CD8-positive, alpha-beta memory T cell (primary cell): ENCODE results near the gene TYRO3. TPM values are rescaled to one million over a fixed set of nuclear protein-coding genes. Genes with fewer than 3 reads are reported as not detected.
A peak's percentile ranks its signal among the peaks of the same experiment; 100 is the strongest.

Experiments
- CTCF ChIA-PET: fragments of 350-600 bp; sonication (Branson Sonifier 250); formaldehyde crosslinking; loops from one replicate; lab custom pipeline; 2021; ENCODE audit warnings: antibody characterized with exemption; lab: Charles Lee
- POLR2A ChIA-PET: fragments of 350-600 bp; sonication (Branson Sonifier 250); formaldehyde crosslinking; loops from one replicate; lab custom pipeline; 2021; ENCODE audit warnings: antibody characterized with exemption; lab: Charles Lee
- DNase-seq, 5 donors: peaks; one replicate each; pipeline versions ENCODE4 v3.0.0 to v3.0.0-alpha.2; 2020 to 2022; ENCODE audit warnings: mixed read lengths in 1 of 5
- H3K27ac ChIP-seq: one replicate; pipeline ENCODE4 v1.7.0; 2013; ENCODE audit warnings: low read depth, mild to moderate bottlenecking, low read length, moderate library complexity
- H3K27me3 ChIP-seq: 2 replicates; pipeline ENCODE4 v1.7.0; 2013; ENCODE audit warnings: low read length, mild to moderate bottlenecking; ENCODE audit not compliant: insufficient read depth, poor library complexity, severe bottlenecking
- H3K36me3 ChIP-seq: 2 replicates; pipeline ENCODE4 v1.7.0; 2013; ENCODE audit warnings: mild to moderate bottlenecking, low read length, moderate library complexity; ENCODE audit not compliant: insufficient read depth
- H3K4me1 ChIP-seq: 2 replicates; pipeline ENCODE4 v1.7.0; 2013; ENCODE audit warnings: mild to moderate bottlenecking, low read length, moderate library complexity; ENCODE audit not compliant: insufficient read depth
- H3K4me3 ChIP-seq: 2 replicates; pipeline ENCODE4 v1.7.0; 2013; ENCODE audit warnings: mild to moderate bottlenecking, low read length
- H3K9me3 ChIP-seq: 2 replicates; pipeline ENCODE4 v1.7.0; 2013; ENCODE audit warnings: mild to moderate bottlenecking, low read length
- H3K27ac Mint-ChIP-seq, 8 donors: one replicate each; pipeline ENCODE4 v1.8.0; 2020 to 2021; ENCODE audit warnings: mixed read lengths in 8 of 8, mild to moderate bottlenecking in 6 of 8, inconsistent platforms in 3 of 8, moderate library complexity in 3 of 8
- H3K27me3 Mint-ChIP-seq, 2 donors: one replicate each; pipeline ENCODE4 v1.8.0; 2020 to 2021; ENCODE audit warnings: mixed read lengths in 2 of 2, mild to moderate bottlenecking in 1 of 2, moderate library complexity in 1 of 2
- H3K36me3 Mint-ChIP-seq, 3 donors: one replicate each; pipeline ENCODE4 v1.8.0; 2020 to 2021; ENCODE audit warnings: mixed read lengths in 3 of 3, inconsistent platforms in 1 of 3, mild to moderate bottlenecking in 1 of 3
- H3K4me1 Mint-ChIP-seq, 3 donors: one replicate each; pipeline ENCODE4 v1.8.0; 2020 to 2021; ENCODE audit warnings: mixed read lengths in 3 of 3, inconsistent platforms in 1 of 3, mild to moderate bottlenecking in 1 of 3
- H3K4me3 Mint-ChIP-seq, 7 donors: one replicate each; pipeline ENCODE4 v1.8.0; 2020 to 2021; ENCODE audit warnings: mixed read lengths in 7 of 7, mild to moderate bottlenecking in 6 of 7, moderate library complexity in 4 of 7, inconsistent platforms in 2 of 7
- H3K9me3 Mint-ChIP-seq, 5 donors: one replicate each; pipeline ENCODE4 v1.8.0; 2020 to 2022; ENCODE audit warnings: mixed read lengths in 5 of 5, mild to moderate bottlenecking in 3 of 5, moderate library complexity in 2 of 5, inconsistent platforms in 1 of 5
- polyA plus RNA-seq: library from polyadenylated mRNA; unstranded; fragments of 300-500 nt; fragmentation: Illumina TruSeq; gene quantifications from one replicate; pipeline ENCODE4 v1.2.3, GENCODE V29; 2021
- total RNA-seq, 2 experiments: library from RNA; stranded (reverse); gene quantifications; one replicate each; pipeline ENCODE4 v1.2.3, GENCODE V29; 2021

The TYRO3 gene
- total and polyA plus RNA-seq, 3 experiments from 2014 or later, result 0.46 to 2.6 (median 2.0) TPM

GRCh38 chr15:41621200-41622193 lies 62.5 kb downstream of the TYRO3 start:
- Histone ChIP-seq H3K27ac (no peak overlapping the region), H3K9me3 (no peaks in the 10 kb centered on the region), H3K27me3 (no peaks in the 10 kb centered on the region), H3K4me1 (peaks cover 5% of the 10 kb centered on the region), H3K4me3 (peak overlapping the region; percentile 57), H3K36me3 (no peaks in the 10 kb centered on the region)
- CTCF ChIA-PET, result interaction anchor here (0.5 to 1.4 kb wide), 5 partner anchors 9 to 63 kb away, joined by 3 to 4 read pairs (median 3); partner anchors contain the start of gene MGA
- Mint-ChIP-seq H3K9me3 (peaks cover 0 to 9% (median 4%) of the 10 kb centered on the region in 5 donors), H3K36me3 (no peaks in the 10 kb centered on the region), H3K4me3 (peak overlapping the region; percentile 64 to 87 (median 72)), H3K27ac (peak overlapping the region in 7 of 8 donors; percentile 63 to 84 (median 79)), H3K27me3 (no peaks in the 10 kb centered on the region), H3K4me1 (peaks cover 17 to 26% (median 22%) of the 10 kb centered on the region in 3 donors)
- DNase-seq, result peak; percentile 57 to 84 (median 79)
- POLR2A ChIA-PET, result interaction anchor here (1.1 to 1.8 kb wide), 3 partner anchors 39 to 390 kb away, joined by 3 to 9 read pairs (median 3); partner anchors contain the start of genes CHP1 and MGA

- no peaks in the 10 kb centered on the region for H3K9me3 ChIP-seq
- ChIA-PET CTCF (no interaction called here), POLR2A (no interaction called here)
- Mint-ChIP-seq H3K4me1 (peaks cover 17 to 26% (median 22%) of the 10 kb centered on the region in 3 donors), H3K4me3 (peak overlapping the region in 2 of 7 donors; percentile 32 to 62), H3K36me3 (no peaks in the 10 kb centered on the region), H3K9me3 (peaks cover 0 to 5% (median 2%) of the 10 kb centered on the region in 5 donors), H3K27me3 (no peaks in the 10 kb centered on the region), H3K27ac (peak overlapping the region in 1 of 8 donors; percentile 56)
- no peak overlapping the region for H3K4me3 ChIP-seq
- no peaks in the 10 kb centered on the region for H3K36me3 ChIP-seq
- H3K27me3 ChIP-seq, result no peaks in the 10 kb centered on the region
- H3K27ac ChIP-seq, result no peak overlapping the region
- no peak for DNase-seq
- peaks cover 5% of the 10 kb centered on the region for H3K4me1 ChIP-seq
Observed at GRCh38 chr15:41622901-41623300, 63.9 kb downstream of the TYRO3 start.

DNA sequence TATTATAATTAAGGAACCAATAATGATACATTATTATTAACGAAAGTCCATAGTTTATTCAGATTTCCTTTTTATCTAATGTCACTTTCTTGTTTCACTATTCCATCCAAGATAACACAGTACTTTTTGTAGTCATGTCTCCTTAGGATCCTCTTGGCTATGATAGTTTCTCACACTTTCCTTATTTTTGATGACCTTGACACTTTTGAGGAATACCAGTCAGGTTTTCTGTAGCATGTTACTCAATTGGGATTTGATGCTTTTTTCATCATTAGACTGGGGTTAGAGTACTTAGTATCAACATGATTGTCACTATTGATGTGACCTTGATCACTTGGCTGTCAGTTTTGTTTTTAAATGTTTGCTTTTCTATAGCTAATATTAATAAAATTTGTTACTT lies 68.2 kb downstream of the TYRO3 start:
- no peaks in the 10 kb centered on the region for H3K27me3 Mint-ChIP-seq
- H3K27ac Mint-ChIP-seq, result no peak overlapping the region
- no peak overlapping the region for H3K27ac ChIP-seq
- H3K9me3 Mint-ChIP-seq, result no peaks in the 10 kb centered on the region
- no peak overlapping the region for H3K4me3 Mint-ChIP-seq
- POLR2A ChIA-PET, result no interaction called here
- no peaks in the 10 kb centered on the region for H3K9me3 ChIP-seq
- H3K27me3 ChIP-seq, result no peaks in the 10 kb centered on the region
- no peak for DNase-seq
- peaks cover under 1 to 6% (median 2%) of the 10 kb centered on the region in 3 donors for H3K4me1 Mint-ChIP-seq
- H3K36me3 ChIP-seq, result no peaks in the 10 kb centered on the region
- CTCF ChIA-PET, result interaction anchor here (1.2 kb wide), 2 partner anchors 24 to 161 kb away, joined by 3 read pairs; no protein-coding TSS in a partner anchor
- H3K4me1 ChIP-seq, result no peaks in the 10 kb centered on the region
- H3K36me3 Mint-ChIP-seq, result no peaks in the 10 kb centered on the region
- no peak overlapping the region for H3K4me3 ChIP-seq

GRCh38 chr15:41629463-41629862 lies 70.5 kb downstream of the TYRO3 start:
- H3K27ac Mint-ChIP-seq, result peak overlapping the region in 1 of 8 donors; percentile 73
- no peak for DNase-seq
- no peaks in the 10 kb centered on the region for H3K36me3 Mint-ChIP-seq
- Histone ChIP-seq H3K9me3 (no peaks in the 10 kb centered on the region), H3K27ac (no peak overlapping the region), H3K4me1 (no peaks in the 10 kb centered on the region), H3K4me3 (no peak overlapping the region), H3K36me3 (no peaks in the 10 kb centered on the region), H3K27me3 (no peaks in the 10 kb centered on the region)
- CTCF ChIA-PET, result interaction anchor here (1.0 kb wide), 1 partner anchor 26 kb away, joined by 3 read pairs; no protein-coding TSS in a partner anchor
- POLR2A ChIA-PET, result interaction anchor here (0.6 kb wide), 1 partner anchor 16 kb away, joined by 4 read pairs; no protein-coding TSS in a partner anchor
- no peak overlapping the region for H3K4me3 Mint-ChIP-seq
- no peaks in the 10 kb centered on the region for H3K4me1 Mint-ChIP-seq
- H3K9me3 Mint-ChIP-seq, result no peaks in the 10 kb centered on the region
- no peaks in the 10 kb centered on the region for H3K27me3 Mint-ChIP-seq

- peak overlapping the region in 1 of 8 donors; percentile 73 for H3K27ac Mint-ChIP-seq
- no peaks in the 10 kb centered on the region for H3K36me3 Mint-ChIP-seq
- H3K27me3 Mint-ChIP-seq, result no peaks in the 10 kb centered on the region
- no peak for DNase-seq
- Histone ChIP-seq H3K27ac (no peak overlapping the region), H3K9me3 (no peaks in the 10 kb centered on the region), H3K4me3 (no peak overlapping the region), H3K27me3 (no peaks in the 10 kb centered on the region), H3K4me1 (no peaks in the 10 kb centered on the region), H3K36me3 (no peaks in the 10 kb centered on the region)
- H3K9me3 Mint-ChIP-seq, result no peaks in the 10 kb centered on the region
- POLR2A ChIA-PET, result no interaction called here
- CTCF ChIA-PET, result no interaction called here
- H3K4me3 Mint-ChIP-seq, result no peak overlapping the region
- H3K4me1 Mint-ChIP-seq, result no peaks in the 10 kb centered on the region
Observed at GRCh38 chr15:41629883-41630282, 70.9 kb downstream of the TYRO3 start.

DNA sequence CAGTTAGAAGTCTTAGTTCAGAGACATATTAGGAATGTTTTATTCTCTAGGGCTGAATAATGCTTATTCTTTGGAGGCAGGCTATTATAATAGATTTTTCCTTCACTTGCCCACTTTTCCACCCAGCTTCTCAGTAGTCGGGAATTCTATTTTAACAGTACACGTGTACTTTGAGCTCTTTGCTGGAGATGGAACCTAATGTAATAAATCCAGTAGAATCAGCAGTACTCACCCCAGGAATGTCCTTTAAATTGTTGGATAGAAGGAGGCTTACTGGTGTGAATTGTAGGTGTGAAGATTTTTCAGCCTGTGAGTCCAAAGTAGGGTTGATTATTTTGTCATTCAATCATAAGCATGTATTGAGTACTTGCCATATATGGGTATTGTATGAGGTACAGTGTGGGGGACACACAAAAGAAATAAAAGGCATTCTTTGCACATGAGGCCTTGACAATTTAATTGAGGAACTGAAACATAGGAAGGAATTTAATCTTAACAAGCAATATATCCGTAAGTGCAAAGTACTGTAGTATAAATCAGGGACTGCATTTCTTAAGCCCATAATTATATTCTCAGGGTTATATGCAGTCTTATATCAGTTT lies 71.7 kb downstream of the TYRO3 start:
- no peak overlapping the region for H3K4me3 Mint-ChIP-seq
- no peaks in the 10 kb centered on the region for H3K27me3 Mint-ChIP-seq
- no peak overlapping the region for H3K4me3 ChIP-seq
- ChIA-PET CTCF (no interaction called here), POLR2A (no interaction called here)
- no peak overlapping the region for H3K27ac Mint-ChIP-seq
- no peaks in the 10 kb centered on the region for H3K36me3 Mint-ChIP-seq
- no peaks in the 10 kb centered on the region for H3K4me1 ChIP-seq
- H3K27ac ChIP-seq, result no peak overlapping the region
- DNase-seq, result no peak
- no peaks in the 10 kb centered on the region for H3K36me3 ChIP-seq
- no peaks in the 10 kb centered on the region for H3K27me3 ChIP-seq
- H3K9me3 Mint-ChIP-seq, result no peaks in the 10 kb centered on the region
- no peaks in the 10 kb centered on the region for H3K4me1 Mint-ChIP-seq
- H3K9me3 ChIP-seq, result no peaks in the 10 kb centered on the region

DNA sequence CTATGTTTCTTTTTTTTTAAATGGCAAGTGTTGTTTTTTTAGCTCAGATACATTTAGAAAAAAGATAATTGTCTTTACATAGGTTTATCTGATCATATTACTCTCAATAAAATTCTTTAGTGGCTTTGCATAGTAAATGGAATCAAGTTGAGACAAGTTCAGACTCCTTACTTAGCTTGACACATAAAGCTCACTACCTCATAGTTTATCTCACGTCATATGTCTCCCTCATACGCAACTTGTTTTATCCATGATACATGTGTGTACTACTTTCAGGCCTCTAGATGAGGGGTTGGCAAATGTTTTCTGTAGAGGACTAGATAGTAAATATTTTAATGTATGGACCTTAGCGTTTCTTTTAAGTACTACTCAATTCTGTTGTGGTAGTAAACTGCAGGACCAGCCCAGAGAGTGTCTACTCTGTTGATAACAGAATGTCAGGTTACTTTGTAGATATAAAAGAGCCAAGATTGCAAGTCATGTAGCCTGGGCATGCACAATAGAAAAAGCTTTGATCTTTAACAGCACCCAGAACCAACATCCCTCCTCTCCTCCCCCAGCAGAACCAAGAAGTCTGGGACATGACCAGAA lies 73.0 kb downstream of the TYRO3 start:
- Mint-ChIP-seq H3K4me3 (no peak overlapping the region), H3K4me1 (no peaks in the 10 kb centered on the region), H3K9me3 (no peaks in the 10 kb centered on the region), H3K36me3 (no peaks in the 10 kb centered on the region), H3K27me3 (no peaks in the 10 kb centered on the region), H3K27ac (no peak overlapping the region)
- H3K4me1 ChIP-seq, result no peaks in the 10 kb centered on the region
- no peak overlapping the region for H3K27ac ChIP-seq
- CTCF ChIA-PET, result no interaction called here
- DNase-seq, result no peak
- H3K36me3 ChIP-seq, result no peaks in the 10 kb centered on the region
- H3K9me3 ChIP-seq, result no peaks in the 10 kb centered on the region
- H3K27me3 ChIP-seq, result no peaks in the 10 kb centered on the region
- no peak overlapping the region for H3K4me3 ChIP-seq
- POLR2A ChIA-PET, result no interaction called here
